GM12864 (cell line): ENCODE measurements around the gene IGSF3.

Experiments
- DNase-seq: peaks from one replicate; pipeline ENCODE4 v3.0.0-alpha.2; 2011; ENCODE audit warnings: low read depth
- H3K4me3 ChIP-seq: 2 replicates; pipeline ENCODE4 v1.5.1; 2011; ENCODE audit warnings: mild to moderate bottlenecking, low read depth, low read length, control low read depth
- CTCF ChIP-seq: IDR thresholded peaks from 2 replicates; pipeline ENCODE4 v1.5.1; 2011; ENCODE audit warnings: low read depth, mild to moderate bottlenecking, moderate library complexity, low read length, control low read depth, inconsistent platforms; ENCODE audit errors: missing control alignments

IGSF3 gene

GRCh38 chr1:116529681-116530080 lies 137.9 kb downstream of the IGSF3 start:
- DNase-seq: no peak
- TF ChIP-seq CTCF: no peak
- H3K4me3 ChIP-seq: no peak overlapping the region

DNA sequence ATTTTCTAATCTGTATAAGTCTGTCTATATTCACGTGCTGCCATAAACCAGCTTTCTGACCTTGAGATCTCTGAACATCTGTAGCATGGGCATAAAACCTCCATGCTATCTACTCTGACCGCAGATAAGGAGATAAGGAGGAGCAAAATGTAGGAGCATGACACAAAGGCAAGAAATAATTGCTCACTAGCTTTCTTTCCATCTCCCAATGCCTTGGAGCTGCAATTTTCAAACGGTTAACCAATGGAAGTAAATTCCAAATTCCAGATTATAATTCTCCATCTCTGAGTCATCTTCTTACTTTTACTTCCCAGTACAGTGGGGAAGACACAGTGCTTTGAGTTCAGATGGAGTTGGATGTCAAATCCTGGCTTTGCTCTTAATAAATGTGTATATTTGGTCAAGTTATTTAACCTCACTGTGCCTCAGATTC lies 138.3 kb downstream of the IGSF3 start:
- no peak overlapping the region for H3K4me3 ChIP-seq
- no peak for TF ChIP-seq CTCF
- no peak for DNase-seq

DNA sequence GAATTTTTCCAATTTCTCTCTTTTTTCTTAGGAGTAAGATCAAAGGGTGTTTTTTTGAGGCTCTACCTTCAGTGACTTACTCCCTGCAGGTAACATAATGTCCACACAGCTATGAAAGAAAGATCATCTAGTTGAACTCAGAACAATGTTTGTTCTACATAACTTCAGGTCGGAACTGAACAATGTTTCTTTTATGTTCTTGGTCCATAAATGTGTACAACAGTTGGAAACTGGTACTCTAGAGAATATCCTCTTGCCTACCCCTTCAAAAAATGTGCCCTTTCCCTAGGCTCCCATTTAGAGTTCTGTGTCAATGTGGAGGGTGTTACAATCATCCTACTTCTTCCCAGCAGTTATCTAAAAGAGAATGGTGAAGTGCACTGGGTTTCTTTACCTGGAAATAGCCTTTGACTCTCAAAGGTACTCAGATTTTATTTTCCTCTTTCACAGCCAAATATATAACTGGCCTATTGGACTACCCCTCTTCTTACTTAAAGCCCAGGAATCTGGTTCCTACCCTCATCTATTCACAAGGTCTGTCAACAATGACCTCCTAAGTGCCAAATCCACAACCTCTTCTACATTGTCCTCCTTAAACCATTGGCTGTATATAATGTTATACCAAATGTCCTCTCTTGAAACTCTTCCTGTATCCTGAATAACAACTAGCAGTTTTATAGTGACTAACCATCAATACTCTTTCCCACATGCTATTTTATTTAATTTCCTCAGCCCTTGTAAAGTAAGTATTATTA lies 139.0 kb downstream of the IGSF3 start:
- DNase-seq: no peak
- H3K4me3 ChIP-seq: no peak overlapping the region
- no peak for TF ChIP-seq CTCF

GRCh38 chr1:116525440-116525839 lies 142.1 kb downstream of the IGSF3 start:
- H3K4me3 ChIP-seq: no peak overlapping the region
- DNase-seq: no peak
- TF ChIP-seq CTCF: no peak
